RWPE1 (cell line): ENCODE measurements around the gene PPP3CA.

ENCODE experiments used
- CTCF ChIA-PET: fragments of 350-600 bp; sonication (Branson Sonifier 250); formaldehyde crosslinking; extraction: SDS; loops from one replicate; lab custom pipeline; 2021; lab: Yijun Ruan, JAX
- POLR2A ChIA-PET: fragments of 400-600 bp; formaldehyde crosslinking; extraction: SDS; loops from one replicate; lab custom pipeline; 2020; ENCODE audit warnings: antibody characterized with exemption; ENCODE audit not compliant: low non-redundant PET; lab: Yijun Ruan, JAX
- DNase-seq: peaks from one replicate; pipeline ENCODE4 v3.0.0; 2012; ENCODE audit warnings: low spot score
- H3K27ac ChIP-seq: fragments of 450-650 bp; 2 replicates; pipeline ENCODE4 v1.5.1; 2017
- TF ChIP-seq, protein P1 (sequence below): fragments of 450-650 bp; conservative IDR thresholded peaks from 2 replicates; pipeline ENCODE4 v1.5.1; 2017; ENCODE audit warnings: low read depth, mild to moderate bottlenecking

Gene PPP3CA

DNA sequence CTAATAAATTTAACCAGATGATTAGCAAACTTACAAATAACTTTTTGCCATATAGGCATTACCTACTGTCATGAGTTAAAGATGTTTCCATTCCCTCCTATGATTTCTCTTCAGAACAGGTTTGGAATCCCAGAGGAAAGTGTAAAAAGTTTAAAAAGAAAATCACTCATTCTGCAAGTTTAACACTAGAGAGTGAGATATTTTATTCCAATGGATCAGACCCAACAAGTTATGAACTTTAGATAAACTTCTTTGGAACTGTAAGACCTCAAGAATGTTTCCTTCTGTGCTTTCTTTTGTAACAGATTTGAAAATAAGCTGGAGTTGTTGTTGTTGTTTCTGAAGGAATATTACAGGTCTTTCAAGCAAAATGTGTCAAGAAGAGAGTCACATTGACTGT lies 51.6 kb downstream of the PPP3CA start:
- DNase-seq, result no peak
- ChIA-PET CTCF (no interaction called here), POLR2A (no interaction called here)
- no peak overlapping the region for H3K27ac ChIP-seq
- TF ChIP-seq, protein P1, sequence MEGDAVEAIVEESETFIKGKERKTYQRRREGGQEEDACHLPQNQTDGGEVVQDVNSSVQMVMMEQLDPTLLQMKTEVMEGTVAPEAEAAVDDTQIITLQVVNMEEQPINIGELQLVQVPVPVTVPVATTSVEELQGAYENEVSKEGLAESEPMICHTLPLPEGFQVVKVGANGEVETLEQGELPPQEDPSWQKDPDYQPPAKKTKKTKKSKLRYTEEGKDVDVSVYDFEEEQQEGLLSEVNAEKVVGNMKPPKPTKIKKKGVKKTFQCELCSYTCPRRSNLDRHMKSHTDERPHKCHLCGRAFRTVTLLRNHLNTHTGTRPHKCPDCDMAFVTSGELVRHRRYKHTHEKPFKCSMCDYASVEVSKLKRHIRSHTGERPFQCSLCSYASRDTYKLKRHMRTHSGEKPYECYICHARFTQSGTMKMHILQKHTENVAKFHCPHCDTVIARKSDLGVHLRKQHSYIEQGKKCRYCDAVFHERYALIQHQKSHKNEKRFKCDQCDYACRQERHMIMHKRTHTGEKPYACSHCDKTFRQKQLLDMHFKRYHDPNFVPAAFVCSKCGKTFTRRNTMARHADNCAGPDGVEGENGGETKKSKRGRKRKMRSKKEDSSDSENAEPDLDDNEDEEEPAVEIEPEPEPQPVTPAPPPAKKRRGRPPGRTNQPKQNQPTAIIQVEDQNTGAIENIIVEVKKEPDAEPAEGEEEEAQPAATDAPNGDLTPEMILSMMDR, result no peak

DNA sequence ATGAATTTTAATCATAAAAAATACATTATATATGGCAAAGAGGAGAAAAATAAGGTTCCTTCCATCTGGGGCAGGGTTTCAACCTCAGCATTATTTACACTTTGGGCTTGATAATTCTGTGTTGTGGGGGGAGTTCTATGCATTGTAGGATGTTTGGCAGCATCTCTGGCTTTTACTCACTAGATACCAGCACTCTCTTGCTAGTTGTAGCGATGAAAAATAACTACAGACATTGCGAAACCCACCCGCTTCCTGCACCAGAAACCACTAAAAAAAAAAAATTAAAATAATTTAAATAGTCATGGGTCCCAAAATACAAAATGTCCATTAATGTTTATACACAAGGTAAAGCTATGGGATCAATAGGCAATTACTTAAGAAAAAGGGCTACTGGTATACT lies 52.7 kb downstream of the PPP3CA start:
- TF ChIP-seq, protein P1, result no peak
- ChIA-PET CTCF (no interaction called here), POLR2A (no interaction called here)
- no peak overlapping the region for H3K27ac ChIP-seq
- DNase-seq, result no peak

DNA sequence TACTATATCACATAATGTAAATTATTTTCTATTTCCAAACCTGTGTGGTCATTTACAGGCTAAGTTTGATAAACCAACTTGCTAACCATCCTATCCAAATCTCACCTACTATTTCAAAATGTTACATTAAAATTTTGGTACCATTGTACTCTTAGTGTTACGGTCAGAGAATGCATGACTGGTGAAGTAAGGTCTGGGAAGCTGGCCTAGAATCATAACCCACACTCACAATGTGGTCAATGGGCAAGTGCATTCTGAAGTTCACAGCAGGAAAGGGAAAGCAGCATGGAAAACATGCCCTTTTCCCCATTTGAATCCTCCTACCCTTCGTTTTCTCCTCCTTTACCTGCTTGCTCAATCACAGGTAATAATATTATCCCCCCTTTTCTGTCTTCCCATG lies 54.4 kb downstream of the PPP3CA start:
- TF ChIP-seq, protein P1, result no peak
- H3K27ac ChIP-seq, result no peak overlapping the region
- POLR2A ChIA-PET, result no interaction called here
- no peak for DNase-seq
- CTCF ChIA-PET, result no interaction called here

DNA sequence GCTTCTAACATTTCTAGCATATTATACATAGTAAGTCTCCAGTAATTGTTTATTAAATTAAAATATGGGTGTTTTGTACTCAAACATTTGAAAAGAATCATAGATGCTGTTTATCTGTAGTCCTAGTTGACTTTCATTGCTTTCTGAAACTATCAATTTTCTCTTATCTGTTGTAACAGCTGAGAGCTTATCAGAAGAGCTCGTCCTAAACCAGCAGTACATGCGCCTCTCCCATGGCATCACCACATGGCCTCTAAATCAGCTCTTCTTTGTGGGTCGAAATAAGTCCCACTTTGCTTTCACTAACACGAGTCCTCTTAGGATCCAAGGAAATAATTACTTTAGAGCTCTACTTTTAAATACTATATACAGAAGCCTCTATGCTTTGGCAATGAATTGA lies 55.1 kb downstream of the PPP3CA start:
- CTCF ChIA-PET, result interaction anchor here (0.5 kb wide), 1 partner anchor 864 kb away, joined by 3 read pairs; no protein-coding TSS in a partner anchor
- TF ChIP-seq, protein P1, result no peak
- no peak for DNase-seq
- POLR2A ChIA-PET, result no interaction called here
- no peak overlapping the region for H3K27ac ChIP-seq

DNA sequence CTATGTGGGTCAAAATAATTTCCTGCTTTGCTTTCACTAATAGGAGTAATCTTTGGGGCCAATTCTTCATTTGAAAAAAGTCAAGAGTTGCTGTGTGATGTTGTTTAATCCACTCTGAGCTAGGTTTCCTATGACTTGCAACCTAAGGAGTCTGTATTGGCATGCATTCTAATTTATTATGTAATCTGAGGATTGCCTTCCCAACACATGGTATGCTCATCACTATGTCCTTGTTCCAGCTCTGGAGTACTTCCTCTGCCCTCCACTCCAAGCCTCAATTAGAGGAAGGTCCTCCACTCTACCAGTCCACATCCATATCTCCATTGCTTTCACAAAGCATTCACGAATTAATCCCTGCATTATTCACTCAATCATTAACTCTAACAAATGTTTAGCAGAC lies 56.1 kb downstream of the PPP3CA start:
- no peak for DNase-seq
- no peak overlapping the region for H3K27ac ChIP-seq
- ChIA-PET CTCF (interaction anchor here (0.6 kb wide), 1 partner anchor 371 kb away, joined by 3 read pairs; no protein-coding TSS in a partner anchor), POLR2A (no interaction called here)
- TF ChIP-seq, protein P1, result no peak

DNA sequence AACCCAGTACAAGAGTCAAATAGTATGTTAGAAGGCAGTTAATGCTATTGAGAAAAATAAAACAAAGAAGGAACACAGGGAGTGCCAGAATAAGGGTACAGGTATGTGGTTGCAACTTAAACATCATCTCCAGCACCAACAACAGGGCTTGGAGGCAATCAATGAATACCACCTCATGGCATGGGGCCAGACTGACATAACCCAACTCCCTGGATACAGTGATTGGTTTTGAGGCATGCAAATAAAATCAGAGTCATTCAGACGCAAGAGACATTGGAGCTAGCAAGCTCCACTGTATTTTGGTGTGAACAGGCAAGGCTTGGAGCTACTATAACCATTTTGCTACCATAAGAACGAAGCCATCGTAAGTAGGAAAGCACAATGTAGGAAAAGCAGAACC lies 56.7 kb downstream of the PPP3CA start:
- no peak for DNase-seq
- ChIA-PET POLR2A (no interaction called here), CTCF (no interaction called here)
- H3K27ac ChIP-seq, result no peak overlapping the region
- TF ChIP-seq, protein P1, result no peak

DNA sequence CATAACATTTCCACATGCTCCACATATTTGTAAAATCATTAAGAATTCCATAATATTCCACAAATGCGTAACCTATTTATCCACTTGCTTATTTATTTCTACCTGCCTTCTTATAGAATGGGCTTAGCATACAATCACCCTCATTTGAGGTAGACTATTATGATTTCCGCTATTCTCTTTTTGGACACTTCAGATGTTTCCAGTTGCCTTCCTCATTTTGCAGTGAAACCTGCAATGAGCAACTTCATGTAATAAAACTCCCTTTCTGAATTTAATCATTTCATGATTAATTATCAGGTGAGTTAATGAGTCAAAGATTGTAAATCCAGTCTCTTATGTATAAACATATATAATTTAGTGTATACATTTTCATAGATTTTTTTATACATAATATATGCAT lies 58.0 kb downstream of the PPP3CA start:
- TF ChIP-seq, protein P1, result no peak
- CTCF ChIA-PET, result no interaction called here
- no peak for DNase-seq
- H3K27ac ChIP-seq, result no peak overlapping the region
- POLR2A ChIA-PET, result no interaction called here
